Dedifferentiated amniotic fluid mesenchymal stem cell (primary cell): ENCODE results near the gene MYO3A.
"Not testable (repeated sequence)": the region's sequence is repeated elsewhere in the genome, so short reads cannot be mapped to it uniquely, and the experiment has no call there.

Experiments used
- DNase-seq: peaks from one replicate; pipeline ENCODE4 v3.0.0-alpha.2; 2016; ENCODE audit errors: extremely low spot score

Gene MYO3A

DNA sequence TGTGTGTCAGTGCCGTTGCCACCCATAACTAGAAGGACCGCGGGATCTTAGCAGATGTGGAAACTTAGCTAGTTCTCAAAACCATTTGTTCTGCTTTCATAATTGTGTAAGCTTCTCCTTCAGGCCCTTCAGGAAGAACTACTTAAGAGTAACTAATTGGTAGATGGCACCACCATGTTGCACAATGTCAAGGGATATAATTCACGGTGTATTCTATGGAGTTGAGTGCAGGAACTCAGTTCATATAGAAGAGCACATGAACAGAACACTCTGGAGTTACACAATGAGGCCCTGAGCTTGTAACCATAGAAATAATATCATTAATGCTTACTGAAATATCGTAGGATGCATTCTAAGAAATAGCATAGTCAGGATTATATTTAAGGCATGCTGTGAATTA, 156.0 kb downstream of the MYO3A start:
- DNase-seq, result no peak

DNA sequence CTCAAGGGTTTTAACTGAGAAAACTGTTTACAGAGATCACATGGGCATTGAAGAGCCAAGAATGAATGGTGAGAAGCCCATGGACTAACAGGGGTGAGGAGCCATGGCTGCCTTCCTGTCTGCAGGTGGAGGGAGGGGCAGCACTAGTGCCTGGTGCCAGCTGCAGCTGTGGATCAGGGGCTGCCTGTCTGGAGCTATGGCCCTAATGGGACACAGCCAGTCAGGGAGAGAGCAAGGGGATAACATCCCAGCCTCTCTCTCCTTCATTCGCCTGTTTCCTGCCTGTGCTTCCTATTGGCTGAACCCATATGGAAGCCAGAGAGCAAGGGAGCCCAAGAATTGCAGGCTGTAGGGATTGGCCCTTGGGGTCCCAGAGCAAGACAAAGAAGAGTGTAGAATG, 156.7 kb downstream of the MYO3A start:
- DNase-seq, result no peak

DNA sequence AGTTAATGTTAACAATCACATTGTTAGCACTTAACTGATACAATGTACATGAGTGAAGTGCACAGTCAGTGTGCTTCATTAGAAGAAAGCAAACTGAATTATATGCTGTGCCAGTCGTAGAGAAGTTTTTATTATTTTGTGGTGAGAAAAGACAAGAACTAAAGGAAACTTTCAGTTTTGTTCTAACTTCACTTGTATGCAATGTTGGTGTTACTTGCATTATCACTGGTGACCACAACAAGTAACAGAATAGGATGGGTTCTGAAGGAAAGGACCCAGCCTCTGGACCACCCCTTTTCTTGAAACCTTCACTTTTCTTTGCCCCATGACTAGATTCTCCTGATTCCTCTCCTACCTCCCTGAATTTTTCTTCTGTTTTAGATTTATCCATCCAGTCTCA, 159.2 kb downstream of the MYO3A start:
- no peak for DNase-seq

DNA sequence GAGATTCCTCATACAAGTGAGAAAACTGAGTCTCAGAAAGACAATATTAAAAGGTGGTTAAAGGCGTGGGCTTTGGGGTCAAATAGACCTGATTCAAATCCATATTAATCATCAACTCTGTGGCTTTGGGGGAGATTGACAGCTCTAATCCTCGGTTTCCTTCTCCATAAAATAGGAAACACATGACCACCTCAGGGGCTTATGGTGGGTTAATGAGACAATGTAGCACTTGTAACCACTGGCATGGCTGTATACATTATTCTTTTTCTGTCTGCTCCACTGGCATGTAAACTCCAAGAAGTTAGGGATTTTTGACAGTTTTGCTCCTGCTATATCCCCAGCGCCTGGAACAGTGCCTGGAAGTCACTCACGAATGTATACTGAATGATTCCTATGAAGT, 161.8 kb downstream of the MYO3A start:
- no peak for DNase-seq

DNA sequence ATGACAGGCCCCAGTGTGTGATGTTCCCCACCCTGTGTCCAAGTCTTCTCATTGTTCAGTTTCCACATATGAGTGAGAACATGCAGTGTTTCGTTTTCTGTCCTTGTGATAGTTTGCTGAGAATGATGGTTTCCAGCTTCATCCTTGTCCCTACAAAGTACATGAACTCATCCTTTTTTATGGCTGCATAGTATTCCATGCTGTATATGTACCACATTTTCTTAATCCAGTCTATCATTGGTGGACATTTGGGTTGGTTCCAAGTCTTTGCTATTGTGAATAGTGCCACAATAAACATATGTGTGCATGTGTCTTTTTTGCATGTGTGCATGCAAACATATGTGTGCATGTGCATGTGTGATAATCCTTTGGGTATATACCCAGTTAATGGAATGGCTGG, 163.5 kb downstream of the MYO3A start:
- not testable (repeated sequence) for DNase-seq

DNA sequence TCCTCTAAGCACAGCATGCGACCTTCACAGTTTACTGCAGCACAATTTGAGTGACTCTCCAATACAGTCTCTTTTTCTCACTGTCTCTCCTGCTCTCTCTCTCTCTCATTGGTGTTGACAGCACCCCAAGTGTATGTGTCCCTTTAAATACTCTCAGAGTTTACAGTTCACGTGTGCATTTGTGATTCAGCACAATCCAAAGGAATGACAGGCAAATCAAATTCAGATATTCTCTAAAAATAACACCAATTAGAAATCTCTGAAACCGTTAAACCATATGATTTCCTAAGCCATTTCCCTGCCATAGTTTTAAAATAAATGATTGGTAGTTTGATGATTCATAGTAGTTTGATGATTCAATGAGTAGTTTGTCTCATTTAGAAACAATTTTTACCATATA, 178.5 kb downstream of the MYO3A start:
- DNase-seq, result no peak

DNA sequence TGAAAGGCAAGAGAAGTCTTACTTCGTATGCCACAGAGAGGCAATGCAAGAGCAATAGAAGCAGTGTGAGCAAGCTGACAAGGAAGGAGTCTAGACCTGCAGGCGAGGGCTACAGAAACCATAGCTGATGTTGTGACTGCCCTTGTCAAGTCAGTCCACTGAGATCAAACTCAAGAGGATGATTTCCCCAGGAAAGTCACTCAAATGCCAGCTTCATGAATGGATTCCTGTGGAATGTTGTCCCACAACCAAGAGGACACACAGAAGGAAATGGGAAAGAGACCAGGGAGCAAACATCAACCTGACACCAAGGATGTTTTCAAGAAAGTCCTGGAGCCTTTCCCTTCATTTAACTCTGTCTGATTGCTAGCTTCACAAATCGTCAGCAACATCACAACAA, 204.6 kb downstream of the MYO3A start:
- no peak for DNase-seq

DNA sequence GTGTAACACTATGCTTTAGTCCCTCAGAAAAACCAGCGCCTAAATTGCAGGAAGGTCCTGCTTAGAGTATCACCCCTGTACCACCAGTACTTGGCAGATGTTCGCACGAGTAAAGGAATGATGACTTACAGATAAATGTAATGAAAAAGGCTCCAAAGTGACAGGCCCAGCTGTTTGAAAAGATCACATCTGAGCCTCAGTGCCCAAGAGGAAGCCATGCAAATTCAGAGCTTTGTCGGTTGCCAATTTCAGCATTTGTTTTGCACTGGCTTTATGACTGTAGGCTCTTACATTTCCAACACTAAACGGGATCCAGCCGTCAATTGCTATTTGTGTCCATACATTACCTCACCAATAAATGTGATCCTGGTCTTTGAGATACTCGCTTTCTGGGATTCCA, 222.0 kb downstream of the MYO3A start:
- no peak for DNase-seq

DNA sequence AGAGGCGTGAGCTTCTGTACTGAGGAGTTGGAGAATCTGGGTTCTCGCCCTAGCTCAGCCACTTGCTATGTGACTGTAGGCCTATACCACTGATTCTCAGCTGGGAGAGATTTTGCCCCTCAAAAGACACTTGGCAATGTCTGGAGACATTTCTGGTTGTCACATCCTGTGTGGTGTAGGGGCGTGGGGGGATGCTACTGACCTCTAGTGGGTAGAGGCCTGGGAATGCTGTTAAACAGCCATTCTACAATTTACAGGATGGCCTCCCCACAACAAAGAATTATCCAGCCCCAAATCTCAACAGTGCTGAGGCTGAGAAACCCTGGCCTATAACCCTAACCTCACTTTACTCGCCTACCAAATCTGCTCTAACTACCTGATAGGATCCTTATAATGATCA, 223.7 kb downstream of the MYO3A start:
- DNase-seq, result no peak

DNA sequence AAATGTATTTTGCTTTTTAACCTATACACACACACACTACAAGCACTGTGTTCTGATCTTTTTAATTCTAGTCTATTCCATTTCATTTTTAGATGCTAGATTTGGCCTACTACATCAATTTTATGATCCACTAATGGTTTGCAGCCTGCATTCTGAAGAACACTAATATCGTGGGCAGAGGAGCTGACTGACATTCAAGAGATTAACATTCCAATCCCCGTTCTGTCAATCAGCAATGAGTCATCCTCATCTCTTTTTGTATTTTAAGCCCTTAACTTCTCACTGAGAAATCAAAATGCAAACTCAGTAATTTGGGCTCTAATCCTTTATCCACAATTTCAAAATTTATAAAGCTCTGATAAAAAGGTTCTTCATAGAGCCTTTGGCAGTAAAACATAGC, 235.4 kb downstream of the MYO3A start:
- DNase-seq, result no peak

DNA sequence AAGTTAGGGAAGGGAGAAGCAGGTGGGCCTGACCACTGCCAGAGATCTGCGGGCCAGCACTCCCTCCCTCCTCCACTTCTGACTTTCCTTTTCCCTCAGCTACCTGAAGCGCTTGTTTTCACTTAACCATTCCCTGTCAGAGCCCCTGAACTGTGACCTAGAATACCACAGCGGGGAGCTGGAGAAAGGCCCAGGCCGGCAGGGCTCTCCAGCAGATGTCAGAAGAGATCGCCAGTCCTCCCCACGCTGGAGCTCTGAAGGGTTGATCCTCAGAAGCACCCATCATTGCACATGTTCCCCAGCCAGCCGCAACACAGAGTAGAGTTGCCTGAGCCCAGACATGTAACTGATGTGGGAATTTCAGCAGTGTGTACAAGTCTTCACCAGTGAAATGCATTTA, 238.1 kb downstream of the MYO3A start:
- DNase-seq, result no peak

DNA sequence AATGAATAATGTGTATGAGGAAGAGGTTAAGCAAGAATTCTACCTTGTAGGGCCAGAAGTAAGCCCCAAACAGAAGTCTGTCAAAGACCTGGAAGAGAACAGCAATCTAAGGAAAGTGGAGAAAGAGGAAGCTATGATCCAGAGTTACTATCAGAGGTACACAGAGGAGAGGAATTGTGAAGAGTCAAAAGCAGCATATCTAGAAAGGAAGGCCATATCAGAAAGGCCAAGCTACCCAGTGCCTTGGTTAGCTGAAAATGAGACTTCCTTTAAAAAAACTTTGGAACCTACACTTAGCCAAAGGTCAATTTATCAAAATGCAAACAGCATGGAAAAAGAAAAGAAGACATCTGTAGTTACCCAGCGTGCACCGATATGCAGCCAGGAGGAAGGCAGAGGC, 239.8 kb downstream of the MYO3A start:
- DNase-seq, result no peak

DNA sequence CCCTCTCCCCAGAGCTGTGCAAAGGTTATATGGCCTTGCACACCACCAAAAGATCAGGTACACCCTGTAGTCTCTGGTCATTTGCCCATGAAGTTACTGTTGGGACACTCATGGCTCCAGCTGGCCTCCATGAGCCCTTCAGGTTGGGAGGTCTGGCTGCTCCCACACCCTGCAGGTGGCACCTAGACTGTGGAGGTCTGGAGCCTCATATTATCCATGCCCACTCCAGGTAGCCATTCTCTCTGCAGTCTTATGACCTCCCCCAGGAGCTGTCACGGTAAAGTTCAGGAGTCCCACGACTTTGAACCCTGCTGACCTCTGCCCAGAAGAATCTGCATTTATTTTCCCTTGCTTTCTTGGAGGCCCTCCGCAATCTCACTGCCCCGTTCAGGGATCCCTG, 243.3 kb downstream of the MYO3A start:
- DNase-seq, result no peak

DNA sequence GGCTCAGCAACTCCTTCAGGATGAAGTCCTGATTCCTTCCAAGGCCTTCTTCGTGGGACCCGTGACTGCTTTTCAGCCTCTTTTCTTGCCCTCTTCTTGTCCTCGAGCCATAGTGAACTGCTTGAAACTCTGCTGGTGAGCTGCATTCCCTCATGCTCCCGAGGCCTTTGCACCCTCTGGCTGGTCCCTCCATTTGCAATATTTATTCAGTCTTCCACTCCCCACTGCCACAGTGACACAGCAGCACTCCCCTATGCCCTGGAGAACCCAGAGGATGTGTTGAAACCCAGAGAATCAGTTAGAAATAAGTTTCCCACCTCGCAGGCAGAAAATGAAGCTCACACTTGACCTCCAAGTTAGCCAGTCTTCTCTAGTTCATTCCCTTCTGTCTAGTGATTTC, 260.2 kb downstream of the MYO3A start:
- DNase-seq, result no peak

DNA sequence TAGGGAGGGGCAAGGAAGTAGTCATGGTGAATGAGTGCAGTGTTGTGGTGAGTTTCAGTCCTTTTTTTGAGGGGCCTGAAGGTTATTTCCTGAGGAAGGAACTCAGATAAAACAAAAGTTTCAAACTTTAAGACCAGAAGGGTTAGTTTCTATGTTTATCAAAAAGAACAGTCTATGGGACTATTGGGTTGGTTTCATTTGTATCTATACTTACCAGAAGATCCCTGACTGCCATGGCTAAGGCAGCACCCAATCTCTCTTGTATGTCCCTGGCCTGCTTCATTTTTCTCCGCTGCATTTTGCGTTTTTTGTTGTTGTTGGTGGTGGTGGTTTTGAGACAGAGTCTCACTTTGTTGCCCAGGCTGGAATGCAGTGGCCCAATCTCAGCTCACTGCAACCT, 263.2 kb downstream of the MYO3A start:
- DNase-seq, result no peak

DNA sequence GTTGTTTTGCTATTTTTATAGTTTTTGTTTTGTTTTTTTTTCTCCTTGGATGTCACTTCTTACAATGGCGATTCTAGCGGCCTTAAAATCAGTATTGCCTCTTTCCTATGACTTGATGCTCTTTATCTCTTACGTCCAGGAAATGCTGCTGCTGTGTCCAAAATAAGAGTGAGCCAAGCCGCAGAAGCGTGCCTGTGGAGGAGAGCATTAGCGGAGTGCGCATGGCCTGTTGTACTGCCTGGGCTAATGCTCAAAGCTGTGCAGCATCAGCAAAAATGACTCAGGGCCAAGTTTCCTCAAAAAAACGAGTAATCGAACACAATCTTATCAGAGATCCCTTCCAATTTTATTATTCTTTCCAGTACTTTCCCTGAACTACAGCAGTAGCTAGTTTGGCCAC, 264.1 kb downstream of the MYO3A start:
- DNase-seq, result no peak

DNA sequence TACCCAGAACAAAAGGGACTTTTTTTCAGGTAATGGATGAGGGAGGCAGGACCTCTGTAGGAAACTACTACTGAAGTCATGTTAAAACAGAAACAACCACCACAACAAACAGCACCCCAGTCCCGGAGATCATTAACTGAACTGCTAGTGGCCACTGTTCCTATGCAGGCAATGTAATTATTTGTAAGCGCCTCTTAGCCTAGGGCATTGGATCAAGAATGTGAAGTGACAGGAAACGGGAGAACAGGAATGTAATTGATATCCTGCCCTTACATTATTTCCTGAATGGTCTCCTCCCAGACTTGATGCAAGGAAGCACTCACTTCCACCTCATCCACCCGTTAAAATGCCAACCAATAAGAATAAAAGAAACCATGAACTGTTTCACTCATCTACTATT, 265.8 kb downstream of the MYO3A start:
- no peak for DNase-seq

DNA sequence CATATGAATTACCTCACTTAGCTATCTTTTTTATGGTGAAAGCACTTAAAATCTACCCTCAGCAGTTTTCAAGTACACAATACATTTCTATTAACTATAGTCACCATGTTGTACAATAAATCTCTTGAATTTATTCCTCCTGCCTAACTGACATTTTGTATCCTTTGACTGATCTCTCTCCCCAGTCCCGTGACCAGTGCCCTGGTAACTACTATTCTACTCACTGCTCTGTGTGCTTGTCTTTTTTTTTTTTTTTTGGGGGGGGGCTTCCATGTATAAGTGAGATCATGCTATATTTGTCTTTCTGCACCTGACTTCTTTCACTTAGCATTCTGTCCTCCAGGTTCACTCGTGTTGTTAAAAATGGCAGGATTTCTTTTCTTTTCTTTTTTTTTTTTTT, 271.2 kb downstream of the MYO3A start:
- DNase-seq, result no peak

DNA sequence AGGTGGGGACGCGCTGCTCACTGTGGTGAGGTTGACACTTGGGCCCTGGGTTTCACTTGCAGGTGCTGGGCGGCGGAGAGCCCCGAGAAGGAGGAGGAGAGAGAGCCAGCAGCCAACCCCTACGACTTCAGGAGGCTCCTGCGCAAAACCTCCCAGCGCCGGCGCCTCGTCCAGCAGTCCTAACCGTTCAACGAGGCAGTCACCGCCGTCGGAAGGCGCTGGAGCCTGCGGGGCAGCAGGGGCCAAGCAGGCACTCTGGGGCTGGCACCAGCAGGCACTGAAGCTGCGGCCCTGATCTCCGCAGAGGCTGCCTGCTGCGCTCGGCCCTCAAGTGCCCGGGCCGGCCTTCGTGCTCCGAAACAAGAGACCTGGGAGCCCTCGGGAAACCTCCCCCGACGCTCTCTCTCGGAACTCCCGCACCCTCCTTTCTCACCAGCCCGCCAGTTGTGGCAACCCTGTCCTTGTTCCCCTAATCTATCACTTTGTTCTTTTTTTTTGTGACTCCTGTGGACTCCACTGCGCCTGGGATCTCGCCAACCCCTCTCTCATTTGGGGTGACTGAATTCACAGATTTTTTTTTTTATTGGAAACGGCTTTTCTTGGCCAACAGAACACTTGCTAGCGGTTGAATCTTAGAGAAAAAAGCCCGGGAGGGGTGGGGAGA, 277.9 kb downstream of the MYO3A start:
- DNase-seq, result no peak

DNA sequence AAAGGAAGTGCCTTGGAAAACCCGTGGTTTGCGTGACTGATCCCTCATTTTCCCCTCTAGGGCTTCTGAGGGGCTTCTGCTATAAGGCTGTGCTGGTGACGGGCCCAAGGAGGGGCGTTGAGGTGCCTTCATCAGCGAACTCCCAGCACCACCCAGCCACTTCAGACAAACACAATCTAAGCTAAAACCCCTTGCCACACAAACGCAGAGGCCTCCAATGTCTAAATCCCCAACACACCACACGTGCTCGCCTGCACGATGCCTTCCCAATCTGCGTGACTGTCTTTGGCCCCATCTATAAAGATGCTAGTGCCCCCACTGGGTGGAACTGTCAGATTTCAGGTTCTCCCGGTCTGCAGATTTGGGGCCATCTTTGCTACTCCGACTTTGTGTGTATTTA, 278.5 kb downstream of the MYO3A start:
- DNase-seq, result no peak

DNA sequence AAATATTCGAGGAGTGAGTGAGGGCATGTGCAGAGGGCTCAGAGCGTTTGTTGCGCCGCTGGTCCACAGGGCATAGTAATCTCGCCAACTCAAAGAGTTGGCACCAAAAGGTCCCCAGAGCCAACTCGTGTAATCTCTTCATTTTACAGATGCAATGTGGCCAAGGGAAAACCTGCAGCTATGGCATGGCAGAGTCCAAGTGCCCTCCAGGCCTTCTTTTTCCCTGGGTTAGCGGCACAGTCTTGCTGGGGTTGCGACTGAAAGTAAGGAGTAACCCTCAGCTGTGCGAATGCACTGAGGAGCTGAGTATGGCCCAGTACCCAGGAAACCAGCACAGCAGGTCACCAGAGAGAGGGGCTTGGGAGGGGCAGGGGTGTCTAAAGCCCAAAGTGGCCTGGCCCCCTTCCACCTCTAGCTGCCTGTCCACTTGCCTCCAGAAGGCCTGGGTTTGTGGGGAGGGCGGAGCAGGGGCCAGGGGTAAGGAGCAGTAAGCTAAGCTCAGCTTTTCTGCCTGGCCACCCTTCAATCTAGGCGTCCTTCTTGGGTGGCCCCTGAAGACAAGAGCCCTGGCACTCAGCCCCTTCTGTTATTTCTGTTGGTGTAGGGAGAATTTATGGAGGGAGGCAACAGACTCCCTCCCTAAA, 279.2 kb downstream of the MYO3A start:
- DNase-seq, result no peak

DNA sequence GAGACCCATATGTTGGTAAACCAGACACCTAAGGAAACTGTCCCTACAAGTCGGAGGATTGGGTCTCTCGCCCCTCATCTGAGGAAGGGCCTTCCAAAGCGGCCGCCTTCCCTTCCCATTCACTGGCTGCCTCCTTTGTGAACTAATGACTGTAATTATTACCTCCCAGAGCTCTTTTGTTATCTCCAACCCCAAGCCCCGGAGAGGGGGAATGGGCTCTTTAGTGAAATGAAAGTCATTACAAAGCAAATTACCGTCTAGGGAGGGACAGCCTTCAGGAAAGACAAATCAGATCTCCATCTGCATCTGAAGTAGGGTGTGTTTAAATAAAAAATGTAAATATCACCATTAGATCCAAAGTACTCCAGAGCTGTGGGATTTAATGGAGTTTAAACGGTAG, 280.0 kb downstream of the MYO3A start:
- no peak for DNase-seq

DNA sequence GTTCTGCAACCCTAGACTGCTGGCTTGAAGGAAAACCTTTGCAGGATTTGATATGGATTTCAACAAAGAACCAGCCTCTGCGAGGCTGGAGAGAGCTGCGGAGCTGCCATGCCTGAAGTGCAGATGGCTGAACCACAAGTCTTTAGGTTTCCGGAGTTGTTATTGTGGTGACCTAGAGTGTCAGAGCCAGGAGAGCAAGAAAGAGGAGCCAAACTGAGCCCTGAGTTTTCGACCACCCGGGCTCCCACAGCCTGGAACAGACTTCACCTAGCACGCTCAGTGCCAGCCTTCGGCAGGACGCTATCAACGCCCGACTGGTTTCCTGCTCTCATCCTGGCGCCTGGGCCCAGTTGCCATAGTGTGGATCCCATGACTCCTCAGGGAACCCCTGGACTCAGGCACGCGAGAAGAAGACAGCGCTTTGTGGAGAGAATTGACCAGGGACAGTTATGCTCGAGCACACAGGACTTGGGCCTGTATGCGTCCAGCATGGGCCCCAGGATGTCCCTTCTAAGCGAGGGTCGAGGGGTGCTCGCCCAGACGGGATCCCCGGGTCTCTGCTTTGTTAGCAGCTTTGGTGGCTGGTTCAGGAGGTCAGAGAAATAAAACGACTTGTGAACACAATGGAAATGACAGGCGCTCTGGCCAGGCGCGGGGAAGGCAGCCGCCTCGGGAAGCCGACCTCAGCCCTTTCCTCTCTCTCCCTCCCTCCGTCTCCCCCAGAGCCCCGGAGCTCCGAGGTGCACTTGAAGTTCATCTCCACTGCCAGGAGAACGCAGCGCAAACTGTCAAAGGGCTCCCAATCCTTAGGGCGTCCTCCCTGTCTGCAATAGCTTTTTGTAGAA, 280.7 kb downstream of the MYO3A start:
- DNase-seq, result no peak
